B cell (primary cell): ENCODE measurements around the gene CAMTA1.

Experiments
- EZH2 ChIP-seq: IDR thresholded peaks from 2 replicates; pipeline ENCODE4 v1.6.1; 2012; ENCODE audit warnings: borderline replicate concordance, low read depth, mild to moderate bottlenecking, moderate library complexity, low read length; ENCODE audit not compliant: insufficient read depth, poor library complexity, severe bottlenecking
- TF ChIP-seq, protein P1 (sequence below): fragments of 200-600 bp; IDR thresholded peaks from one replicate; pipeline ENCODE4 v1.8.0; 2022; ENCODE audit warnings: antibody characterized with exemption, mild to moderate bottlenecking

DNA sequence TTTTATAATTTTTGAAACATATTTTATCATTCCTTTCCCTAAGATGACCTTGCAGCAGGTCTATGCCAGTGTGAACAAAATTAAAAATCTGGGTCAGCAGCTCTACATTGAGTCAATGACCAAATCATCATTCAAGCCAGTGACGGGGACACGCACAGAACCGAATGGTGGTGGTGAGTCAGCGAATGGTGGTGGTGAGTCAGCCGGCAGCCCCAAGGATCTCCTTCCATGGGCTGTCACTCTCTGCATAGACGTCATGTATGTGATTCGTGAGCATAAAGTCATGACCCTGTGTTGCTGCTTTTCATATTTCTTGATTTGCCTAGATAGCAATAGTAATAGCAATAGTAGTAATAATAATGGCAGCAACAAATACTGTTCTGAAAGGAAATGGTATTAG is 1025.1 kb downstream of the CAMTA1 start:
- no peak for TF ChIP-seq EZH2
- TF ChIP-seq, protein P1, sequence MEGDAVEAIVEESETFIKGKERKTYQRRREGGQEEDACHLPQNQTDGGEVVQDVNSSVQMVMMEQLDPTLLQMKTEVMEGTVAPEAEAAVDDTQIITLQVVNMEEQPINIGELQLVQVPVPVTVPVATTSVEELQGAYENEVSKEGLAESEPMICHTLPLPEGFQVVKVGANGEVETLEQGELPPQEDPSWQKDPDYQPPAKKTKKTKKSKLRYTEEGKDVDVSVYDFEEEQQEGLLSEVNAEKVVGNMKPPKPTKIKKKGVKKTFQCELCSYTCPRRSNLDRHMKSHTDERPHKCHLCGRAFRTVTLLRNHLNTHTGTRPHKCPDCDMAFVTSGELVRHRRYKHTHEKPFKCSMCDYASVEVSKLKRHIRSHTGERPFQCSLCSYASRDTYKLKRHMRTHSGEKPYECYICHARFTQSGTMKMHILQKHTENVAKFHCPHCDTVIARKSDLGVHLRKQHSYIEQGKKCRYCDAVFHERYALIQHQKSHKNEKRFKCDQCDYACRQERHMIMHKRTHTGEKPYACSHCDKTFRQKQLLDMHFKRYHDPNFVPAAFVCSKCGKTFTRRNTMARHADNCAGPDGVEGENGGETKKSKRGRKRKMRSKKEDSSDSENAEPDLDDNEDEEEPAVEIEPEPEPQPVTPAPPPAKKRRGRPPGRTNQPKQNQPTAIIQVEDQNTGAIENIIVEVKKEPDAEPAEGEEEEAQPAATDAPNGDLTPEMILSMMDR, result no peak
